ENCODE results near the gene SNX32. TPM values are rescaled to one million over a fixed set of nuclear protein-coding genes. Genes with fewer than 3 reads are reported as not detected.

The SNX32 gene
- total RNA-seq, 4 donors from 2014 or later: 0.45 TPM; not detected in 3

DNA sequence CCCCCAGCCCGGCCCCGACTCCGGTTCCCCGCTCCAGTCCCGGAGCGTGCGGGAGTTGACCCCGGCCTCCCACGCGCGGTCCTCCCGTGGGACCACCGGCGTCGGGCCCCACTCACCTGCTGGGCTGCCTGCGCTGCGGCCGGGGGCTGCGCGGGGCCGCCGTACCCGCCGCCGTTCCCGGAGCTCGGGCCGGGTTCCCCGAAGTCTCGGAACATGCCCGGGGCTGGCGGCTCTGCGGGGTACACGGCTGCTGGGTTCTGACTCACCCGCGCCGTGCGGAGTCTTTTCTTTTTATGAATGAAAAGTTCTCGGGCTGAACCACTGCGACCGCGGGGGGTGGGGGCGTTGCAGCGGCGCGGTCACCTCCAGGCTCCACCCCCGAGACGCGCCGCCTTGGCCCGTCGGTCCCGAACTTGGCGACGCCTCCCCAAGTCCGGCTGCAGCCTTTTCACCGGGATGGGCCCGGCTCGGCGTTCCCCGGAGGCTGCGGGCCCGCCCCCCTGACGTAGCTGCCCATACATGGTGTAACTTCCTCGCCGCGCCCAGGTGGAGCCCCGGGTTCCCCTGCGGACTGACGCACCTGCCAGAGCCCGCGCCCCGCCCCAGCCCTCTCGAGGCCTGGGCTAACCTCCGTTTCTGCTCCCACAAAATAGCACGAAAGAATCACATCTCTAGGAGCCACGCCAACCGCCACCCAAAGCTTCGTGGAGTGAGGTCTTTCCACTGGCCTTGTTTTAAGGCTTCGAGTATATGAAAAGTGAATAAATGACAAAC lies 66.5 kb downstream of the SNX32 start, which contains the start of gene FOSL1:
TSS of gene FOSL1 (minus strand) at position 264 of the 774 bp plus-strand sequence. CDS start at position 215, 49 bp downstream.
- H3K27ac ChIP-seq: peak within 1 kb of the TSS in 2 of 3 donors; percentile 30 to 42
- peaks cover 9% of the 10 kb centered on the region for H3K27me3 ChIP-seq
- DNase-seq: peak; percentile 93 to 97
- WGBS, 2 donors: 2 to 5% methylated on average over 8 to 43 of the region's 80 CpGs
- H3K4me1 ChIP-seq: peaks cover 13 to 15% of the 10 kb centered on the region in 2 donors
- H3K36me3 ChIP-seq: no peaks in the 10 kb centered on the region
- peak within 1 kb of the TSS in 2 of 3 donors; percentile 37 to 46 for H3K4me3 ChIP-seq (replicated peaks in 1 of 3)
- H3K9me3 ChIP-seq: no peaks in the 10 kb centered on the region
- TF ChIP-seq, protein P1, sequence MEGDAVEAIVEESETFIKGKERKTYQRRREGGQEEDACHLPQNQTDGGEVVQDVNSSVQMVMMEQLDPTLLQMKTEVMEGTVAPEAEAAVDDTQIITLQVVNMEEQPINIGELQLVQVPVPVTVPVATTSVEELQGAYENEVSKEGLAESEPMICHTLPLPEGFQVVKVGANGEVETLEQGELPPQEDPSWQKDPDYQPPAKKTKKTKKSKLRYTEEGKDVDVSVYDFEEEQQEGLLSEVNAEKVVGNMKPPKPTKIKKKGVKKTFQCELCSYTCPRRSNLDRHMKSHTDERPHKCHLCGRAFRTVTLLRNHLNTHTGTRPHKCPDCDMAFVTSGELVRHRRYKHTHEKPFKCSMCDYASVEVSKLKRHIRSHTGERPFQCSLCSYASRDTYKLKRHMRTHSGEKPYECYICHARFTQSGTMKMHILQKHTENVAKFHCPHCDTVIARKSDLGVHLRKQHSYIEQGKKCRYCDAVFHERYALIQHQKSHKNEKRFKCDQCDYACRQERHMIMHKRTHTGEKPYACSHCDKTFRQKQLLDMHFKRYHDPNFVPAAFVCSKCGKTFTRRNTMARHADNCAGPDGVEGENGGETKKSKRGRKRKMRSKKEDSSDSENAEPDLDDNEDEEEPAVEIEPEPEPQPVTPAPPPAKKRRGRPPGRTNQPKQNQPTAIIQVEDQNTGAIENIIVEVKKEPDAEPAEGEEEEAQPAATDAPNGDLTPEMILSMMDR (IDR thresholded peaks at IDR 0.05): no peak
- peak in 1 of 2 donors; percentile 49 for TF ChIP-seq POLR2A (IDR thresholded peaks at IDR 0.05)
- intact Hi-C loops (cut with DNase I): no loop called here

DNA sequence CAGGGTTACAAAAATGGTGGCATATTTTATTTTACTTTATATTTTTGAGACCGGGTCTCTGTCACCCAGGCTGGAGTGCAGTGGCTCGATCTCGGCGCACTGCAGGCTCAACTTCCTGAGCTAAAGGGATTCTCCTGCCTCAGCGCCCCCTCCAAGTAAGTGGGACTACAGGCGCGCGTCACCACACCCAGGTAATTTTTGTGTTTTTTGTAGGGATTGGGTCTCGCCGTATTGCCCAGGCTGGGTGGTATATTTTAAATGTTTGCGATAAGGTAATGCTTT lies 67.1 kb downstream of the SNX32 start:
- Histone ChIP-seq H3K4me1 (peaks cover 13 to 15% of the 10 kb centered on the region in 2 donors), H3K9me3 (no peaks in the 10 kb centered on the region), H3K4me3 (replicated peaks in 1 of 3) (no peak overlapping the region), H3K27ac (no peak overlapping the region), H3K27me3 (peaks cover 9% of the 10 kb centered on the region), H3K36me3 (no peaks in the 10 kb centered on the region)
- intact Hi-C loops (cut with DNase I): no loop called here
- WGBS, 2 donors: 58 to 70% methylated on average over 11 of the region's 11 CpGs
- TF ChIP-seq POLR2A (IDR thresholded peaks at IDR 0.05): no peak
- TF ChIP-seq, protein P1 (IDR thresholded peaks at IDR 0.05): no peak
- no peak for DNase-seq

DNA sequence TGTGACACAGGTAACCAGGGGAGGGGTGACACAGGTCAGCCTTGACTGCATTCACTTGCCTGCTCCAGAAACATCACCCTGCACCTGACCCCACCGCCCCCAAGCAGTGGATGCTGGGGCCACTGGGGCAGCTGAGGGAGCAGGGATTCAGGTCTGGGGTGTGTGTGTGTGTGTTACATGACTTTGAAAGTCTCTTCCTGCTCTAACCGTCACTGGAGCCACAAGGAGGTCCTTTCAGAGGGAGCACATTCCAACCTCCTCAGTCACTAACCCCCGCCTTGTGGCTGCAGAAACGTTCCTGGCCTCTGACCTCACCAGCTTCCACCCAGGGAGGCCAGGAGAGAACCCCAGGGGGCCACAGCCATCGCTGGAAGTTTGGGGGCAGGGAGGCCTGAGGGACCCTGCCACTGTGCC lies 69.3 kb downstream of the SNX32 start:
- no peaks in the 10 kb centered on the region for H3K9me3 ChIP-seq
- no peak overlapping the region for H3K27ac ChIP-seq
- intact Hi-C loops (cut with DNase I): no loop called here
- no peak overlapping the region for H3K4me3 ChIP-seq (replicated peaks in 1 of 3)
- 14 to 50% methylated on average over 4 of the region's 5 CpGs for WGBS, 2 donors
- peaks cover 13 to 15% of the 10 kb centered on the region in 2 donors for H3K4me1 ChIP-seq
- TF ChIP-seq, protein P1 (IDR thresholded peaks at IDR 0.05): no peak
- no peak for TF ChIP-seq POLR2A (IDR thresholded peaks at IDR 0.05)
- no peak for DNase-seq
- peaks cover 9% of the 10 kb centered on the region for H3K27me3 ChIP-seq
- no peaks in the 10 kb centered on the region for H3K36me3 ChIP-seq

Other genes starting within 250 kb of the SNX32 start
- gene KCNK7, start 238.2 kb upstream of the SNX32 start, total RNA-seq: 1 to 10 TPM in 1 of 4 donors, not detected in 3; 1.2 TPM
- 10 to 100 TPM; 43.1 to 67.8 (median 51.3) TPM for gene MAP3K11, start 219.7 kb upstream of the SNX32 start, total RNA-seq
- 10 to 100 TPM; 18.9 to 54.2 (median 47.0) TPM for gene PCNX3, start 218.2 kb upstream of the SNX32 start, total RNA-seq
- 10 to 100 TPM; 19.2 to 40.6 (median 32.7) TPM for gene SIPA1, start 195.9 kb upstream of the SNX32 start, total RNA-seq
- gene RELA, start 171.0 kb upstream of the SNX32 start, total RNA-seq: 10 to 100 TPM; 40.3 to 55.8 (median 48.7) TPM
- 100 to 1,000 TPM in 1 of 4 donors, 10 to 100 TPM in 3; 78.5 to 114 (median 81.1) TPM for gene KAT5, start 121.7 kb upstream of the SNX32 start, total RNA-seq
- gene RNASEH2C, start 113.2 kb upstream of the SNX32 start, total RNA-seq: 100 to 1,000 TPM in 3 of 4 donors, 10 to 100 TPM in 1; 48.8 to 135 (median 118) TPM
- gene AP5B1, start 53.0 kb upstream of the SNX32 start, total RNA-seq: 10 to 100 TPM; 21.8 to 43.2 (median 25.3) TPM
- 1 to 10 TPM; 1.1 to 6.6 (median 5.2) TPM for gene OVOL1, start 46.9 kb upstream of the SNX32 start, total RNA-seq
- 100 to 1,000 TPM; 330 to 581 (median 494) TPM for gene CFL1, start 24.2 kb downstream of the SNX32 start, total RNA-seq
- gene MUS81, start 26.5 kb downstream of the SNX32 start, total RNA-seq: 10 to 100 TPM; 31.8 to 61.9 (median 42.5) TPM
- gene EFEMP2, start 38.8 kb downstream of the SNX32 start, total RNA-seq: 100 to 1,000 TPM in 2 of 4 donors, 10 to 100 TPM in 2; 70.7 to 125 (median 91.4) TPM
- 1 to 10 TPM in 3 of 4 donors, under 1 TPM in 1; 0.67 to 7.6 (median 2.7) TPM for gene CTSW, start 45.9 kb downstream of the SNX32 start, total RNA-seq
- 100 to 1,000 TPM in 2 of 4 donors, 10 to 100 TPM in 2; 65.9 to 128 (median 109) TPM for gene FIBP, start 54.5 kb downstream of the SNX32 start, total RNA-seq
- gene CCDC85B, start 56.7 kb downstream of the SNX32 start, total RNA-seq: 10 to 100 TPM; 29.8 to 73.8 (median 42.9) TPM
- gene FOSL1, start 66.4 kb downstream of the SNX32 start, total RNA-seq: 1 to 10 TPM in 3 of 4 donors, under 1 TPM in 1; 0.33 to 1.6 (median 1.5) TPM
- 10 to 100 TPM; 17.7 to 27.1 (median 20.9) TPM for gene C11orf68, start 85.1 kb downstream of the SNX32 start, total RNA-seq
- 100 to 1,000 TPM in 3 of 4 donors, 10 to 100 TPM in 1; 82.0 to 184 (median 132) TPM for gene DRAP1, start 85.5 kb downstream of the SNX32 start, total RNA-seq
- gene TSGA10IP, start 111.5 kb downstream of the SNX32 start, total RNA-seq: under 1 TPM in 1 of 4 donors, not detected in 3; 0.33 TPM
- gene SART1, start 127.8 kb downstream of the SNX32 start, total RNA-seq: 10 to 100 TPM; 22.2 to 46.1 (median 24.2) TPM
- 10 to 100 TPM; 25.3 to 39.4 (median 28.3) TPM for gene EIF1AD, start 168.2 kb downstream of the SNX32 start, total RNA-seq
- 10 to 100 TPM; 66.9 to 86.7 (median 78.3) TPM for gene BANF1, start 168.5 kb downstream of the SNX32 start, total RNA-seq
- 10 to 100 TPM in 3 of 4 donors, 1 to 10 TPM in 1; 7.1 to 53.1 (median 30.6) TPM for gene CST6, start 178.0 kb downstream of the SNX32 start, total RNA-seq
- gene CATSPER1, start 192.5 kb downstream of the SNX32 start, total RNA-seq: not detected
- gene GAL3ST3, start 215.2 kb downstream of the SNX32 start, total RNA-seq: 100 to 1,000 TPM in 2 of 4 donors, 10 to 100 TPM in 2; 49.2 to 154 (median 118) TPM
- gene SF3B2, start 218.4 kb downstream of the SNX32 start, total RNA-seq: 100 to 1,000 TPM; 149 to 231 (median 158) TPM
- gene PACS1, start 236.3 kb downstream of the SNX32 start, total RNA-seq: 10 to 100 TPM; 39.6 to 67.7 (median 59.7) TPM